Endodermal cell (in vitro differentiated cells): ENCODE data around the gene RPTOR. TPM values are rescaled to one million over a fixed set of nuclear protein-coding genes. Genes with fewer than 3 reads are reported as not detected.

Source experiments
- DNase-seq: peaks from one replicate; pipeline ENCODE4 v3.0.0-alpha.2; 2017
- H3K27ac ChIP-seq: 2 replicates; pipeline ENCODE4 v1.5.1; 2013; ENCODE audit warnings: mild to moderate bottlenecking, low read depth, low read length, moderate library complexity
- H3K27me3 ChIP-seq: 2 replicates; pipeline ENCODE4 v1.6.1; 2013; ENCODE audit warnings: mild to moderate bottlenecking, low read length, moderate library complexity; ENCODE audit not compliant: insufficient read depth, control insufficient read depth, poor library complexity, severe bottlenecking
- H3K36me3 ChIP-seq: 2 replicates; pipeline ENCODE4 v1.7.0; 2013; ENCODE audit warnings: mild to moderate bottlenecking, low read length, moderate library complexity; ENCODE audit not compliant: control insufficient read depth, insufficient read depth
- H3K4me1 ChIP-seq: one replicate; pipeline ENCODE4 v1.7.0; 2013; ENCODE audit warnings: low read length; ENCODE audit not compliant: control insufficient read depth, insufficient read depth
- H3K4me3 ChIP-seq: 2 replicates; pipeline ENCODE4 v1.5.1; 2013; ENCODE audit warnings: mild to moderate bottlenecking, low read length, moderate library complexity
- H3K9ac ChIP-seq: 2 replicates; pipeline ENCODE4 v1.6.1; 2013; ENCODE audit warnings: mild to moderate bottlenecking, low read length, moderate library complexity; ENCODE audit not compliant: poor library complexity, severe bottlenecking; ENCODE audit errors: extremely low read depth
- H3K9me3 ChIP-seq: 2 replicates; pipeline ENCODE4 v1.6.1; 2013; ENCODE audit warnings: mild to moderate bottlenecking, low read length, moderate library complexity; ENCODE audit not compliant: control insufficient read depth
- H3K27ac Mint-ChIP-seq: 2 replicates; pipeline ENCODE4 v1.8.0; 2020; ENCODE audit warnings: mixed read lengths
- H3K27me3 Mint-ChIP-seq: 2 replicates; pipeline ENCODE4 v1.8.0; 2021; ENCODE audit warnings: mild to moderate bottlenecking, mixed read lengths; ENCODE audit not compliant: insufficient read depth
- H3K36me3 Mint-ChIP-seq: 2 replicates; pipeline ENCODE4 v1.8.0; 2020; ENCODE audit warnings: low read depth, mixed read lengths
- H3K4me1 Mint-ChIP-seq: 2 replicates; pipeline ENCODE4 v1.8.0; 2020; ENCODE audit warnings: mixed read lengths
- H3K4me3 Mint-ChIP-seq: 2 replicates; pipeline ENCODE4 v1.8.0; 2020; ENCODE audit warnings: mild to moderate bottlenecking, moderate library complexity, mixed read lengths
- H3K9me3 Mint-ChIP-seq: 2 replicates; pipeline ENCODE4 v1.8.0; 2020; ENCODE audit warnings: mild to moderate bottlenecking, mixed read lengths
- CTCF ChIP-seq: fragments of 200-600 bp; sonication (generic); conservative IDR thresholded peaks from 2 replicates; pipeline ENCODE4 v1.5.0; 2021; ENCODE audit warnings: antibody characterized with exemption, mild to moderate bottlenecking
- WGBS, 2 experiments: methylation state at CpG; one replicate each; pipeline versions ENCODE4 v1.1.5 to v1.1.7; 2013; ENCODE audit warnings: missing lambda C conversion rate in 2 of 2, mixed read lengths in 1 of 2; ENCODE audit not compliant: insufficient coverage in 1 of 2, insufficient read length in 1 of 2; 5-methylcytosine and 5-hydroxymethylcytosine counted together
- total RNA-seq, 2 donors: library from RNA; stranded (reverse); fragmentation: NEBNext Ultra II Directional in 1 of 2; extraction: Animal tissue kit (Norgen Biotek cat#: 25700) in 1 of 2; gene quantifications; 2 replicates in 1 of 2; 3 replicates in 1 of 2; pipeline ENCODE4 v1.2.1, GENCODE V29; 2021

The RPTOR gene
- total RNA-seq, 2 donors from 2014 or later: 45.1 to 53.4 TPM

DNA sequence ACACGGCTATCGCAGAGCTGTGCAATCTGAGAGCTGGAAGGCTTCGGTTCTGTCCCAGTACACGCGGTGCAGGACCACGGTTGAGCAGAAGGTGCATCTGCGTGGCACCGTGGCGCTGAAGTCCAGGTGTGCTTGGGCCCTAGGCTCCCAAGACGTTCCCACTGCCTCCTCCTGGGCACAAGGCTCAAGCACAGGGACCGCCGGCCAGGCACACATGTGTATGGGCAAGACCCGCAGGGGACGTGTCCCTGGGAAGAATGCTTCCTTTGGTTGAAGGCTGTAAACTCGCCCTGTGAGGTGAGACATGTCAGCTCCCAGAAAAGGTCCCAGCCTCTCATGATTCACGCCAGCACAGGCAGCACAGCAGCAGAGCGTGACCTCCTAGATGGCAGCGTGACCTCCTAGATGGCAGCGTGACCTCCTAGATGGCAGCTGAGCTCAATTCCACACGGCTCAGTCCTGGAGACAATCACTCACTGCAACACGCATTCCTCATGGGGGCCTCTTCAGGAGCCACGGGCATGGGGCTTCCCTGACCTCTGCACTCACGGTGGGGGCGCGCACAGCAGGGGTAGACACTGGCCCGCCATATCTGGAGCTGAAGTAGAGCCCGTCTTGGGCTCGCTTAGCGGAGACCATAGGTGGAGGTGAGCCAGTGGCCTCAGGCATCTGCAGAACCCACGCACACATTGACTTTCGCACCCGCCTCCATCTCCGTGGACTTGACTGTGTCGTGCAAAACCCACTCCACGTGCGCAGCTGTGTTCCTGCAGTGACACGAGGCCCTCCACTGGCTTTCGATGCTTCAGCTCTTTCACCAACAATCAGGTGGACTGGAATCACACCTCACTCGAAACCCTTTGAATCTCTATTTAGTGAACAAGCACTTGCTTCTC lies 362.0 kb downstream of the RPTOR start:
- Histone ChIP-seq H3K9ac (no peak overlapping the region), H3K27me3 (no peaks in the 10 kb centered on the region), H3K9me3 (no peaks in the 10 kb centered on the region), H3K27ac (no peak overlapping the region), H3K4me1 (no peaks in the 10 kb centered on the region), H3K4me3 (no peak overlapping the region), H3K36me3 (peaks cover 16% of the 10 kb centered on the region)
- Mint-ChIP-seq H3K27ac (no peak overlapping the region), H3K4me1 (peaks cover 3% of the 10 kb centered on the region), H3K36me3 (peaks cover 44% of the 10 kb centered on the region), H3K27me3 (no peaks in the 10 kb centered on the region), H3K9me3 (no peaks in the 10 kb centered on the region), H3K4me3 (no peak overlapping the region)
- DNase-seq: no peak
- WGBS, 2 experiments: 94 to 96% methylated on average over 39 of the region's 39 CpGs
- no peak for TF ChIP-seq CTCF

- 95 to 97% methylated on average over 11 to 12 of the region's 12 CpGs for WGBS, 2 experiments
- Mint-ChIP-seq H3K4me1 (peaks cover 3% of the 10 kb centered on the region), H3K27ac (no peak overlapping the region), H3K4me3 (no peak overlapping the region), H3K27me3 (no peaks in the 10 kb centered on the region), H3K36me3 (peaks cover 45% of the 10 kb centered on the region), H3K9me3 (no peaks in the 10 kb centered on the region)
- no peak overlapping the region for H3K9ac ChIP-seq
- H3K4me3 ChIP-seq: no peak overlapping the region
- H3K9me3 ChIP-seq: peaks cover under 1% of the 10 kb centered on the region
- no peak overlapping the region for H3K27ac ChIP-seq
- peaks cover 21% of the 10 kb centered on the region for H3K36me3 ChIP-seq
- DNase-seq: no peak
- no peaks in the 10 kb centered on the region for H3K4me1 ChIP-seq
- no peak for TF ChIP-seq CTCF
- no peaks in the 10 kb centered on the region for H3K27me3 ChIP-seq
These were observed 362.6 kb downstream of the RPTOR start for GRCh38 chr17:80907281-80907680.

GRCh38 chr17:80908211-80908610 lies 363.6 kb downstream of the RPTOR start:
- Mint-ChIP-seq H3K4me1 (peaks cover 3% of the 10 kb centered on the region), H3K36me3 (peaks cover 54% of the 10 kb centered on the region), H3K27ac (no peak overlapping the region), H3K9me3 (peaks cover 4% of the 10 kb centered on the region), H3K27me3 (no peaks in the 10 kb centered on the region), H3K4me3 (no peak overlapping the region)
- Histone ChIP-seq H3K27me3 (no peaks in the 10 kb centered on the region), H3K36me3 (peaks cover 30% of the 10 kb centered on the region), H3K9ac (no peak overlapping the region), H3K4me1 (no peaks in the 10 kb centered on the region), H3K27ac (no peak overlapping the region), H3K9me3 (peaks cover 10% of the 10 kb centered on the region), H3K4me3 (no peak overlapping the region)
- no peak for DNase-seq
- 93 to 94% methylated on average over 10 to 12 of the region's 12 CpGs for WGBS, 2 experiments
- no peak for TF ChIP-seq CTCF
